NT2/D1 (cell line): ENCODE measurements around the gene C4orf50.

Experiments used
- DNase-seq: peaks from one replicate; pipeline ENCODE4 v3.0.0-alpha.2; 2011; ENCODE audit warnings: low read depth, low spot score
- H3K27me3 ChIP-seq: 2 replicates; pipeline ENCODE4 v1.6.0; 2011; ENCODE audit warnings: mild to moderate bottlenecking; ENCODE audit not compliant: insufficient read length, insufficient read depth
- H3K36me3 ChIP-seq: 2 replicates; pipeline ENCODE4 v1.6.1; 2011; ENCODE audit warnings: mild to moderate bottlenecking, low read length, mixed read lengths; ENCODE audit not compliant: insufficient read depth, insufficient read length
- H3K4me1 ChIP-seq: 2 replicates; pipeline ENCODE4 v1.5.1; 2011; ENCODE audit not compliant: insufficient read depth, insufficient read length
- H3K4me3 ChIP-seq: 2 replicates; pipeline ENCODE4 v1.5.1; 2011; ENCODE audit warnings: low read depth; ENCODE audit not compliant: insufficient read length
- H3K9ac ChIP-seq: 2 replicates; pipeline ENCODE4 v1.6.0; 2011; ENCODE audit warnings: low read depth; ENCODE audit not compliant: insufficient read length
- H3K9me3 ChIP-seq: 2 replicates; pipeline ENCODE4 v1.5.1; 2011; ENCODE audit warnings: mild to moderate bottlenecking, low read length; ENCODE audit not compliant: insufficient read depth
- SUZ12 ChIP-seq: IDR thresholded peaks from 2 replicates; pipeline ENCODE4 v1.6.1; 2011; ENCODE audit not compliant: insufficient read length, insufficient read depth; ENCODE audit errors: extremely low read depth
- YY1 ChIP-seq: IDR thresholded peaks from 2 replicates; pipeline ENCODE4 v1.6.1; 2011; ENCODE audit not compliant: insufficient read length, insufficient read depth
- ZNF274 ChIP-seq: IDR thresholded peaks from 2 replicates; pipeline ENCODE4 v1.6.1; 2011; ENCODE audit warnings: mild to moderate bottlenecking, low read depth, low read length

C4orf50 gene

DNA sequence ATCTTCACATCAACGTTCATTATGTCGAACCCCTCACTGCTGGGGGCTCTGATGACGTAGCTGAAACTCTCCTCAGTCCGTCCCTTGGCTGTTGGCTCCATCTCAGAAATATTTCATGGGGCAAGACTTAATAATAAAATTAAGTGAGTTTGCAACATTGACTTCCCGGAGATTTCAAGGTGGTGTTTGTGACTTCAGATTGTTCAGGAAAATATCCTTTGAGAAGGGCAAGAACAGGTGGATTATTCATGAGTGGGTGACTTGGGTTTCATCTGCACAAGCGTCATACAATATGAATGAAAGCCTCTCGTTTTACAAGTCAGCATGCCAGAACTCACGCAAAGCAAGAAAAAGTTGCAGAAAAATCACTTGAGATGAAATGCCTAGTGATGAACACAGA lies at the start of gene C4orf50:
TSS of gene C4orf50 (minus strand) at position 101 of the 400 bp plus-strand sequence.
- Histone ChIP-seq H3K9me3 (no peaks in the 10 kb centered on the region), H3K36me3 (no peaks in the 10 kb centered on the region), H3K9ac (peak within 1 kb of the TSS; percentile 23), H3K4me3 (no peak within 1 kb of the TSS), H3K27me3 (peaks cover 2% of the 10 kb centered on the region), H3K4me1 (peaks cover 6% of the 10 kb centered on the region)
- TF ChIP-seq YY1 (no peak), SUZ12 (no peak), ZNF274 (no peak)
- DNase-seq = no peak

DNA sequence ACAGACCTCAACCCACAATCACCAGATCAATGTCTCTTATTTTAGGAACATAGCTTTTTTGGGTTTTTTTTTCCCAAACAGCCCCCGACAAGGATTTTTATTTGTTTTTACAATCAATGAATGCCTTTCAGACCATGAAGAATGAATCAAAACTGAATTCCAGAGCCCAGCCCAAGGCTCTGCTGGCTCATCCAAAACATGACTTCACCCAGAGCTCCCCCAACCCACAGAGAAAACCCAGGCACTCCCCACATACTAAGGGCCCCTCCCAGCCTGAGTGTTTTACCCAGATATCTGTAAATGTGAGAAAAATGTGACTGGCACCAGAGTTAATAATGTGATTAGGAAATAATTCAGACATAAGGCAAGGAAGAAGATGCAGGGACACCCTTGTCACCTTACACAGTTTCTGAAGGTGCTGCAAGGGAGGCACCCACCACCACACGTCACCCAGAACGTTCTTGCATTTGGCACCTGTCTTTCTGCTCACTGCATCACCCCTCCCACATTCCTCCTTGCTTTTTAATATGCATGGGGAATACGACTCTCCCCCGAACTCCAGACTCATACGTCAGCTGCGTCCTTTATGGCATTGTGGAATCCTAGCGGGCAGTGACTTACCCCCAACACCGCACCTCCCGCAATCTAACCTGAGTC lies 47.8 kb upstream of the C4orf50 start:
- no peak overlapping the region for H3K4me3 ChIP-seq
- no peak for DNase-seq
- H3K27me3 ChIP-seq = no peaks in the 10 kb centered on the region
- H3K9ac ChIP-seq = no peak overlapping the region
- TF ChIP-seq ZNF274 = no peak
- TF ChIP-seq YY1 = no peak
- TF ChIP-seq SUZ12 = no peak
- H3K36me3 ChIP-seq = no peaks in the 10 kb centered on the region
- H3K9me3 ChIP-seq = peaks cover 8% of the 10 kb centered on the region; the same call in 1 of the 2 replicates
- peaks cover 2% of the 10 kb centered on the region for H3K4me1 ChIP-seq

DNA sequence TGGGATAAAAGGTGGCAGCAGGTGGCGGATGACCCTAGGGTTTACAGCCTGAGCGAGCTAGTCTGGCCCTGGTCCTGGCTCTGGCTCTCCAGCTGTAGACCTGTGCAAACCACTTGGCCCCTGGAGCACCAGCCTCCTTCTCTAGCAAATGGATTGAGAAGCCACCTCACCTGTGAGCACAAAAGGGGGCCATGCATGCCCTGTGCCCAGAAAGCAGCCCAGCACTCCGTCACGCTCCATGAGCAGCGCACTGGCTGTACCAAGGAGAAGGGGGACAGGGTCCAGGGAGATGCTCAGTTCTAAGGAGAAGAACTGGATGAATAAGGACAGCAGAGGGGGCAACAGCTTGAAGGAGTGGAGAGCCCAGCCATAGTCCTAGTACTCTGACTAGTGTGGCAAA lies 46.9 kb upstream of the C4orf50 start:
- DNase-seq = no peak
- Histone ChIP-seq H3K36me3 (no peaks in the 10 kb centered on the region), H3K4me1 (no peaks in the 10 kb centered on the region), H3K27me3 (no peaks in the 10 kb centered on the region), H3K9me3 (peaks cover 17% of the 10 kb centered on the region), H3K9ac (no peak overlapping the region), H3K4me3 (no peak overlapping the region)
- TF ChIP-seq SUZ12 (no peak), YY1 (no peak), ZNF274 (no peak)

DNA sequence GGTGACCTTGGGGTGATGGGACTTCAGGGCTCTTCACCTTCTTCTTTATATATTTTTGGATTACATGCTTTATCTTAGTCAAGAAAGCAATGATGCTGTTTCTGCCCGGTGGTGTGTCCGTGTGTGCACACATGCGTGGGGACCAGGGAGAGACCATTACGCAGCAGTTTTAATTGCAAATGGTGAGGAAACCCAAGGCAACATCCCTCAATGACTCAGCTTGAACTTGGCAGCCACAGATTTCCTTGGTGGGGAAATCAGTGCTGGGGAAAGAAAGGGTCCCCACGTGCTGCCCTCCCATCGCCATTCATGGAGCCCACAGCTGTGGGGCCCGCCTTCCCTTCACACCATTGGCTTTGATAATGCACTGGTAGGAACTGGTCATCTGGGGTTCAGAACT lies 46.2 kb upstream of the C4orf50 start:
- H3K4me3 ChIP-seq = no peak overlapping the region
- TF ChIP-seq YY1 (no peak), SUZ12 (no peak), ZNF274 (no peak)
- peaks cover 25% of the 10 kb centered on the region for H3K9me3 ChIP-seq
- H3K36me3 ChIP-seq = no peaks in the 10 kb centered on the region
- no peak for DNase-seq
- H3K9ac ChIP-seq = no peak overlapping the region
- no peaks in the 10 kb centered on the region for H3K4me1 ChIP-seq
- no peaks in the 10 kb centered on the region for H3K27me3 ChIP-seq

DNA sequence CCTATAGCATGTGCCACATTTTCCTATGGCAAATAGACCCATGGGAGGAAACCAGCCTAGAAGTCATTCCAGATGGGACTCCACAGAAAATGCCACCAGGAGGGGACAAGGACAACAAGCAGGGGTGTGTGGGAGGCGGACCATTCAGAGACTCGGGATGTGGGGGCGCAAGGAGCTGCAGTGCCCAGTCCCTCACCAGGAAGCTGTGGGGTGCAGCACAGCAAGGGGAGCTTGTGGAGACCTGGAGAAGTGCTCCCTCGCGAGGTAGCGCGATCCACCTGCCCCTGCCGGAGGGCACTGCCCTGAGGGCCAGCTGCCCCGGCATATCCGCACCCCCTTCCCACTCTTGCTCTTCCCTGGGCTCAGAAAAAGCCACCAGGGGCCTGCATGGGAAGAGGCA lies 45.5 kb upstream of the C4orf50 start:
- TF ChIP-seq SUZ12 = no peak
- no peak for TF ChIP-seq YY1
- no peak for TF ChIP-seq ZNF274
- H3K4me1 ChIP-seq = no peaks in the 10 kb centered on the region
- H3K9me3 ChIP-seq = peaks cover 32% of the 10 kb centered on the region
- DNase-seq = no peak
- no peak overlapping the region for H3K4me3 ChIP-seq
- no peaks in the 10 kb centered on the region for H3K27me3 ChIP-seq
- H3K36me3 ChIP-seq = no peaks in the 10 kb centered on the region
- no peak overlapping the region for H3K9ac ChIP-seq

DNA sequence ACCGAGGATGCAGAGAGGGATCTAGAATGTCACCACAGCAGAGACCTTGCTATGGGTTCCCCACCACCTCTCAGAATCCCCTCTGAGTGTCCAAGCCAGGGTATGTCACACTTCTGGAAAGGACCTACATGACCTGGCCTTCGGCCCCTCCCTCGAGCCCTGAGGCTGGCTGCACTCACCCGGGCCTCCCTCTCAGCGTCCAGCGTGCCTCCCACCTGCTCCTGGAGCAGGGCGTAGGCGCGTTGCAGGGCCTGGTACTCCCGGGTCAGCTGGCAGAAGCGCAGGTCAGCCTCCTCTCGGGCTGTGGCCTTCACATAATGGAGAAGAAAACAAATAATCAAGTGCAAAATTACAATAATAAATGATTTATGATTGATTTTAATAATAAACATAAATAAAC lies 43.9 kb upstream of the C4orf50 start:
- Histone ChIP-seq H3K4me1 (no peaks in the 10 kb centered on the region), H3K27me3 (no peaks in the 10 kb centered on the region), H3K4me3 (no peak overlapping the region), H3K9me3 (peaks cover 47% of the 10 kb centered on the region), H3K9ac (no peak overlapping the region), H3K36me3 (no peaks in the 10 kb centered on the region)
- DNase-seq = no peak
- TF ChIP-seq SUZ12 (no peak), ZNF274 (no peak), YY1 (no peak)

DNA sequence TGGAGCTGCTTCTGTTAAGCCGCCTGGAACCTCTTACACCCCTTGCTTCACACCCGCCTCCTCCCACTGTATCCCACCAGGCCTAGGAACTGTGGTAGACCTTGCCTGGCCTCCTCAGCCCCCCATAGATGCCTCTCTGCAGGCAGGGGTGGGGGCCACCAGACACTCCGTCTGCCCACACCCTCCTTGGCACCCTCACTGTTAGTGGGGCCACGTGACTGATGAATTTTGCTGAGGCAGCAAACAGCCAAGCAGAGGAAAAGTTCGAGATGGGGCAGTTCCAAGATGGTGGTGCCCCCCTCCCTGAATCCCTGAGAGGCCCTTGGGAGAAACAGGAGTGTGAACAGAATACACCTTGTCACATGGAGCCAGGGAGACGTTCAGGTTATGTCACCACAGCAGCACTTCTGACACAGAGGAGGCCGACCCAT lies 41.2 kb upstream of the C4orf50 start:
- no peak for DNase-seq
- TF ChIP-seq SUZ12 = no peak
- TF ChIP-seq ZNF274 = no peak
- Histone ChIP-seq H3K4me3 (no peak overlapping the region), H3K36me3 (no peaks in the 10 kb centered on the region), H3K27me3 (no peaks in the 10 kb centered on the region), H3K9me3 (peaks cover 57% of the 10 kb centered on the region), H3K9ac (no peak overlapping the region), H3K4me1 (no peaks in the 10 kb centered on the region)
